ENCODE measurements around the gene SLCO2A1.

- TF ChIP-seq POLR2A (IDR thresholded peaks at IDR 0.05) (no peak), CTCF (IDR thresholded peaks at IDR 0.05) (no peak)
Observed at GRCh38 chr3:133958071-133958805, 71.5 kb downstream of the SLCO2A1 start.

Data from lower leg skin (tissue), 3 donors.